ENCODE results near the gene VPS33A.
"Not testable (repeated sequence)": the region's sequence is repeated elsewhere in the genome, so short reads cannot be mapped to it uniquely, and the experiment has no call there.

VPS33A gene

GRCh38 chr12:122258939-122259338 is 7.4 kb downstream of the VPS33A start:
- H3K27me3 ChIP-seq (ENCODE audit: control insufficient read depth, insufficient read depth, low read length, poor library complexity, severe bottlenecking); H3K9me3 ChIP-seq (ENCODE audit: control insufficient read depth, low read length); H3K4me1 ChIP-seq (ENCODE audit: control insufficient read depth, insufficient read depth, low read length); H3K4me3 ChIP-seq (ENCODE audit: insufficient read depth, low read depth, low read length); H3K27ac ChIP-seq (ENCODE audit: insufficient read depth, low read depth, low read length, poor library complexity, severe bottlenecking); H3K36me3 ChIP-seq (ENCODE audit: control insufficient read depth, insufficient read depth, low read length): not testable (repeated sequence)
- WGBS, 2 experiments: 89 to 95% methylated on average over 4 of the region's 4 CpGs

DNA sequence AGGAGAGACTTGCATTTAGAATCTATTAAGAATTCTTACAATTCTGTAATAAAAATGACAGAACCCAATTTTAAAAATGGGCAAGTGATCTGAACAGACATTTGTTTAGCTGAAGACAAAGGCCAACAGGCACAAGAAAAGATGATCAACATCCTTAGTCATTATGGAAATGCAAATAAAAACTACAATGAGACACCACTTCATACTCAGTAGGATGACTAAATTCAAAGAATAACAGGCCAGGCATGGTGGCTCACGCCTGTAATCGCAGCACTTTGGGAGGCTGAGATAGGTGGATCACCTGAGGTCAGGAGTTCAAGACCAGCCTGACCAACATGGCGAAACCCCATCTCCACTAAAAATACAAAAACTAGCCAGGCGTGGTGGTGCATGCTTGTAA is 7.8 kb downstream of the VPS33A start:
- not testable (repeated sequence) for H3K4me1 ChIP-seq (ENCODE audit: control insufficient read depth, insufficient read depth, low read length); H3K27ac ChIP-seq (ENCODE audit: insufficient read depth, low read depth, low read length, poor library complexity, severe bottlenecking); H3K9me3 ChIP-seq (ENCODE audit: control insufficient read depth, low read length); H3K36me3 ChIP-seq (ENCODE audit: control insufficient read depth, insufficient read depth, low read length); H3K27me3 ChIP-seq (ENCODE audit: control insufficient read depth, insufficient read depth, low read length, poor library complexity, severe bottlenecking); H3K4me3 ChIP-seq (ENCODE audit: insufficient read depth, low read depth, low read length)
- 88 to 97% methylated on average over 4 of the region's 4 CpGs for WGBS, 2 experiments

- Histone ChIP-seq H3K9me3 (ENCODE audit: control insufficient read depth, low read length) (no peaks in the 10 kb centered on the region), H3K27me3 (ENCODE audit: control insufficient read depth, insufficient read depth, low read length, poor library complexity, severe bottlenecking) (no peaks in the 10 kb centered on the region), H3K36me3 (ENCODE audit: control insufficient read depth, insufficient read depth, low read length) (peaks cover 9% of the 10 kb centered on the region), H3K4me3 (ENCODE audit: insufficient read depth, low read depth, low read length) (no peak overlapping the region), H3K4me1 (ENCODE audit: control insufficient read depth, insufficient read depth, low read length) (no peaks in the 10 kb centered on the region), H3K27ac (ENCODE audit: insufficient read depth, low read depth, low read length, poor library complexity, severe bottlenecking) (no peak overlapping the region)
- WGBS, 2 experiments: 96 to 97% methylated on average over 8 of the region's 8 CpGs
Measured at GRCh38 chr12:122250536-122250935, 15.8 kb downstream of the VPS33A start.

DNA sequence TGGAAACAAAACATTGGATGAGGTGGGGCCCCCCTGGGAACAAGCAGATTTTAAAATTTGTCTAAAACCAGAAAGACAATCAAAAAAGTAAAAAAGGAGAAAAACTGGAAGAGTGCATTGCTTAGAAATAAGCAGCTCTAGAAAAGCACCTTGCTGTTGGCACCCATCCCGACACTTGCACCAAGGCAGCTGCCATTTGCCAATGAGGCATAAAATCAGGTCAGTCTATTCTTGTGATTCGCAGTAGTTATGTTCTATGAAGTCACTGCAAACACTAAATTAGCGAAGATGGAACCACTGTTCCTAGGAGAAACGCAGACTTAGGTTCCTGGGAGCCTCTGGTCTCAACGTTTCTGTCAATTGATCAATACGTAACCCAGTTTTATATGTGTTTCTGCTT is 16.2 kb downstream of the VPS33A start:
- Histone ChIP-seq H3K27me3 (ENCODE audit: control insufficient read depth, insufficient read depth, low read length, poor library complexity, severe bottlenecking) (no peaks in the 10 kb centered on the region), H3K4me1 (ENCODE audit: control insufficient read depth, insufficient read depth, low read length) (no peaks in the 10 kb centered on the region), H3K36me3 (ENCODE audit: control insufficient read depth, insufficient read depth, low read length) (peaks cover 9% of the 10 kb centered on the region), H3K27ac (ENCODE audit: insufficient read depth, low read depth, low read length, poor library complexity, severe bottlenecking) (no peak overlapping the region), H3K4me3 (ENCODE audit: insufficient read depth, low read depth, low read length) (no peak overlapping the region), H3K9me3 (ENCODE audit: control insufficient read depth, low read length) (no peaks in the 10 kb centered on the region)
- WGBS, 2 experiments: 96 to 98% methylated on average over 6 of the region's 6 CpGs

- no peaks in the 10 kb centered on the region for H3K4me1 ChIP-seq (ENCODE audit: control insufficient read depth, insufficient read depth, low read length)
- H3K36me3 ChIP-seq (ENCODE audit: control insufficient read depth, insufficient read depth, low read length): peaks cover 9% of the 10 kb centered on the region
- no peak overlapping the region for H3K4me3 ChIP-seq (ENCODE audit: insufficient read depth, low read depth, low read length)
- H3K27ac ChIP-seq (ENCODE audit: insufficient read depth, low read depth, low read length, poor library complexity, severe bottlenecking): no peak overlapping the region
- 91 to 95% methylated on average over 1 of the region's 1 CpG for WGBS, 2 experiments
- H3K9me3 ChIP-seq (ENCODE audit: control insufficient read depth, low read length): no peaks in the 10 kb centered on the region
- no peaks in the 10 kb centered on the region for H3K27me3 ChIP-seq (ENCODE audit: control insufficient read depth, insufficient read depth, low read length, poor library complexity, severe bottlenecking)
Measured at GRCh38 chr12:122245553-122245952, 20.7 kb downstream of the VPS33A start.

DNA sequence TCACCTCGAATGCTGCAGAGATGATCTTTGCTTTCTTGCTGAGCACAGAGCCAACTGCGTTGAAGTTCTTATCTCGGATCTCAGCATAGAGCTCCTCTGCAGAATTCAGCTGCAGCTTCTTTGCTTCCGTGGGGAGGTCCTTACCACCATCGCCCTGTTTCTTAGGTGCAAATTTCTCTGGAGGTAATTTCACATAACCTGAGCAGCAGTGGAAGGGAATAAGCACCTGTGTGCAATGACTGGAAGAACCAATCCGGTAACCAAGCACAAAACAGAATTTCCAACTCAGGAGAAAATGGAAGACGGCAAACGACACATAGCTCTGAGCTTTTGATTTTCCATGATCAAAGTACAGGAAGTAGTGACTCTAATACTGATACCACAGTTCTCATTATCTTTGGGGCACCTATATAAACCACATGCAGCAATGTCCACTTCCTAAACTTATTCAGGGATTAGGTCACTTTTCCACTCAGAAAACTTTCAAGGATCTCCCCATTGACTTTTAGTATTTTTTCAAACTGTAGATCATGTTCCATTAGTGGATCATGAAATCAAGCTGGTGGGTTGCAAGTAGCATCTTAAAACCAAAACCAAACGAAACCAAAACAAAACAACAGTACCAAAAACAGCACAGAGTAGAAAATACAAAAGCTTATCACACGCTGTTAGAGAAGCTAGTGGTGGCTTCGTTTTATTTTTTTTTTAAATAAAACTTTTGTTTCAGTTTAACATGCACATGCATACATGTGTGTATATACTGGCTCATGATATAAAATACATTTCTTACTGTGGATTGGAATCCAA is 21.5 kb downstream of the VPS33A start:
- Histone ChIP-seq H3K27ac (ENCODE audit: insufficient read depth, low read depth, low read length, poor library complexity, severe bottlenecking) (no peak overlapping the region), H3K36me3 (ENCODE audit: control insufficient read depth, insufficient read depth, low read length) (peaks cover 8% of the 10 kb centered on the region), H3K4me1 (ENCODE audit: control insufficient read depth, insufficient read depth, low read length) (no peaks in the 10 kb centered on the region), H3K27me3 (ENCODE audit: control insufficient read depth, insufficient read depth, low read length, poor library complexity, severe bottlenecking) (no peaks in the 10 kb centered on the region), H3K4me3 (ENCODE audit: insufficient read depth, low read depth, low read length) (no peak overlapping the region), H3K9me3 (ENCODE audit: control insufficient read depth, low read length) (no peaks in the 10 kb centered on the region)
- WGBS, 2 experiments: 93 to 94% methylated on average over 9 to 11 of the region's 11 CpGs

- no peak overlapping the region for H3K4me3 ChIP-seq (ENCODE audit: insufficient read depth, low read depth, low read length)
- WGBS, 2 experiments: 97 to 100% methylated on average over 4 to 5 of the region's 6 CpGs
- H3K4me1 ChIP-seq (ENCODE audit: control insufficient read depth, insufficient read depth, low read length): no peaks in the 10 kb centered on the region
Measured at GRCh38 chr12:122243965-122244364, 22.3 kb downstream of the VPS33A start.

DNA sequence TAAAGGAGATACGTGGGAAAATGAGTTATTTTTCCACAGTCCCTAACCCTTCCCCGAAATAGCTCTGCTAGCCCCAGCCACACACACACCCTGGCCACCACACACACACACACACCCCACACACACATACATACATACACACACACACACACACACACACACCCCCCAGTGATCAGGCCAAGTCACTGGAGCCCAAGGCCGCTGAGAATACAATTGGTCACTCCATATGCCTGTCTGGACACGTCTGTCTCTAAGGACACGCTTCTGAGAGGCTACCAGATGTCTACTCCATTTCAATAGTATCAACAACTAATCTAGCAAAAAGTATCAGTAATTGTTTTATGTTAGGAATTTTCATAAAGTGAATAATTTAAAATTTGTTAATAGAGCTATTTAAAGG is 27.4 kb downstream of the VPS33A start:
- 95 to 97% methylated on average over 5 of the region's 5 CpGs for WGBS, 2 experiments
- Histone ChIP-seq H3K27me3 (ENCODE audit: control insufficient read depth, insufficient read depth, low read length, poor library complexity, severe bottlenecking) (no peaks in the 10 kb centered on the region), H3K4me1 (ENCODE audit: control insufficient read depth, insufficient read depth, low read length) (no peaks in the 10 kb centered on the region), H3K36me3 (ENCODE audit: control insufficient read depth, insufficient read depth, low read length) (peaks cover 2% of the 10 kb centered on the region), H3K9me3 (ENCODE audit: control insufficient read depth, low read length) (no peaks in the 10 kb centered on the region), H3K4me3 (ENCODE audit: insufficient read depth, low read depth, low read length) (no peak overlapping the region), H3K27ac (ENCODE audit: insufficient read depth, low read depth, low read length, poor library complexity, severe bottlenecking) (no peak overlapping the region)

More at GRCh38 chr12:122243965-122244364, 22.3 kb downstream of the VPS33A start:
- Histone ChIP-seq H3K9me3 (ENCODE audit: control insufficient read depth, low read length) (no peaks in the 10 kb centered on the region), H3K27ac (ENCODE audit: insufficient read depth, low read depth, low read length, poor library complexity, severe bottlenecking) (no peak overlapping the region), H3K27me3 (ENCODE audit: control insufficient read depth, insufficient read depth, low read length, poor library complexity, severe bottlenecking) (no peaks in the 10 kb centered on the region), H3K36me3 (ENCODE audit: control insufficient read depth, insufficient read depth, low read length) (peaks cover under 1% of the 10 kb centered on the region)

DNA sequence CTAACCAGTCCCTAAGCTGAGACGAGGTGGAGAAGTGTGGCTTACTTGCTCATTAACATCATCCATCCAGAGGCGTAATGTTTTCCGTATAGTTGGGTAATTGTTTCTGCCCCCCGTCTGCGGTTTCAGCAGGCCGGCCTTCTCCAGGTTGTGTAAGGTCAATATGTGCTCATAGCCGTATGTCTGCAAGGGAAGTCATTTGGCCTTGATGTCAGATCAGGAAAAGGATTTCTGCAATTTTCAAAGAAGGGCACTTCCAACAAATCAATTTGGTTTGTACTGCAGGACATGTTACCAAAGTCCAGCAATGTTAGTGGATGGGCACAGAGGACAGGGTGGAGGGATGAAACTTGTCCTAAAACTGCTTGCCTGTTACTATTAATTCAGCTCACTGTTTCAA is 30.6 kb downstream of the VPS33A start:
- Histone ChIP-seq H3K36me3 (ENCODE audit: control insufficient read depth, insufficient read depth, low read length) (peaks cover 15% of the 10 kb centered on the region), H3K27me3 (ENCODE audit: control insufficient read depth, insufficient read depth, low read length, poor library complexity, severe bottlenecking) (no peaks in the 10 kb centered on the region), H3K27ac (ENCODE audit: insufficient read depth, low read depth, low read length, poor library complexity, severe bottlenecking) (no peak overlapping the region), H3K4me1 (ENCODE audit: control insufficient read depth, insufficient read depth, low read length) (no peaks in the 10 kb centered on the region), H3K9me3 (ENCODE audit: control insufficient read depth, low read length) (no peaks in the 10 kb centered on the region), H3K4me3 (ENCODE audit: insufficient read depth, low read depth, low read length) (no peak overlapping the region)
- WGBS, 2 experiments: 88 to 90% methylated on average over 7 of the region's 7 CpGs

DNA sequence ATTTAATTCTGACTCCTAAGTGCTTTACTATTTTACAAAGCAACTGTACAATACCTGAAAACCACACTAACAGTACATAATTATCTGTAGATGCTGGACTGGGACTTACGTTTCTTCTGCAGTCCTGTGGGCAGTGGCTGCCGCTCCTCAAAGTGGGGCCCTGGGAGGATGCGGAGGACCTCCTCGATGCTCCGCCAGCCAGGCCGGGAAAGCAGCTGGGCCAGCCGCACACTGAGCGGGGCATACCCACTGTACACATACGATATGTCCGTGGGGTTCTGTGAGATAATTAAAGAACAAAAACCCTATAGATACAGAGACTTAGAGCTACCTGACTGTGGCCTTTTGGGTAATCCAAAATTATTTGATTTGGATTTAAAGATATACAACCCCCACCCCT is 33.6 kb downstream of the VPS33A start:
- 97% methylated on average over 10 of the region's 10 CpGs for WGBS, 2 experiments

More for the DNA sequence above, 33.6 kb downstream of the VPS33A start:
- no peaks in the 10 kb centered on the region for H3K9me3 ChIP-seq (ENCODE audit: control insufficient read depth, low read length)
- H3K27ac ChIP-seq (ENCODE audit: insufficient read depth, low read depth, low read length, poor library complexity, severe bottlenecking): no peak overlapping the region
- H3K36me3 ChIP-seq (ENCODE audit: control insufficient read depth, insufficient read depth, low read length): peaks cover 15% of the 10 kb centered on the region
- H3K27me3 ChIP-seq (ENCODE audit: control insufficient read depth, insufficient read depth, low read length, poor library complexity, severe bottlenecking): no peaks in the 10 kb centered on the region
- no peak overlapping the region for H3K4me3 ChIP-seq (ENCODE audit: insufficient read depth, low read depth, low read length)
- H3K4me1 ChIP-seq (ENCODE audit: control insufficient read depth, insufficient read depth, low read length): no peaks in the 10 kb centered on the region

Data from ectodermal cell (in vitro differentiated cells).